H1 (cell line): ENCODE measurements around the gene SCG3. TPM values are rescaled to one million over a fixed set of nuclear protein-coding genes. Genes with fewer than 3 reads are reported as not detected.

Experiments
- CTCF ChIA-PET: fragments of 300-600 bp; sonication (Branson Sonifier 250); formaldehyde crosslinking; loops from one replicate; lab custom pipeline; 2021; ENCODE audit not compliant: partially characterized antibody; lab: Charles Lee
- POLR2A ChIA-PET: fragments of 300-600 bp; sonication (Branson Sonifier 250); formaldehyde crosslinking; loops from one replicate; lab custom pipeline; 2021; ENCODE audit warnings: inconsistent platforms; ENCODE audit not compliant: partially characterized antibody; lab: Charles Lee
- DNase-seq, 2 experiments: peaks; one replicate each; pipeline versions ENCODE4 v3.0.0 to v3.0.0-alpha.2; 2010 to 2022; ENCODE audit warnings: low spot score in 2 of 2, low read depth in 1 of 2, mixed read lengths in 1 of 2
- FAIRE-seq: peaks from 2 replicates; lab custom pipeline; 2011; peaks lifted over from hg19 to GRCh38; lab: Jason Lieb, UNC
- H2AFZ ChIP-seq: 2 replicates; pipeline ENCODE4 v1.8.1; 2012; ENCODE audit warnings: low read length, inconsistent platforms
- H2AK5ac ChIP-seq: 2 replicates; pipeline ENCODE4 v1.6.1; 2013; ENCODE audit warnings: low read depth, low read length
- H2BK120ac ChIP-seq: replicated peaks from 2 replicates; pipeline ENCODE3; 2013; ENCODE audit warnings: low read depth, low read length, inconsistent platforms
- H2BK12ac ChIP-seq: 2 replicates; pipeline ENCODE4 v1.6.1; 2013; ENCODE audit warnings: low read depth, low read length
- H2BK15ac ChIP-seq: 2 replicates; pipeline ENCODE4 v1.6.1; 2013; ENCODE audit warnings: low read length
- H2BK20ac ChIP-seq: 2 replicates; pipeline ENCODE4 v1.6.1; 2013; ENCODE audit warnings: low read length
- H2BK5ac ChIP-seq: 2 replicates; pipeline ENCODE4 v1.6.1; 2013; ENCODE audit warnings: low read depth, low read length
- H3K14ac ChIP-seq: 2 replicates; pipeline ENCODE4 v1.6.1; 2013; ENCODE audit warnings: inconsistent platforms; ENCODE audit not compliant: insufficient read length
- H3K18ac ChIP-seq: 2 replicates; pipeline ENCODE4 v1.6.1; 2013; ENCODE audit warnings: low read length; ENCODE audit errors: extremely low read depth
- H3K23ac ChIP-seq: 2 replicates; pipeline ENCODE4 v1.6.1; 2013; ENCODE audit warnings: inconsistent platforms; ENCODE audit not compliant: insufficient read length
- H3K23me2 ChIP-seq: 2 replicates; pipeline ENCODE4 v1.6.1; 2013; ENCODE audit warnings: low read depth, low read length
- H3K27ac ChIP-seq: 2 replicates; pipeline ENCODE4 v1.6.1; 2011; ENCODE audit warnings: low read depth, low read length, inconsistent platforms
- H3K27me3 ChIP-seq, 4 experiments: replicated peaks in 1 of 4; 1 replicate in 1 of 4; 2 replicates in 3 of 4; pipeline versions ENCODE4 v1.6.1 to v1.8.1; 2011 to 2013; ENCODE audit warnings: low read length in 3 of 4, mild to moderate bottlenecking in 3 of 4, inconsistent platforms in 2 of 4, mixed read lengths in 2 of 4, moderate library complexity in 1 of 4; ENCODE audit not compliant: control insufficient read depth in 3 of 4, insufficient read depth in 3 of 4; ENCODE audit errors: extremely low read depth in 1 of 4
- H3K36me3 ChIP-seq, 4 experiments: 2 replicates each; pipeline versions ENCODE4 v1.6.1 to v1.8.1; 2011 to 2013; ENCODE audit warnings: mild to moderate bottlenecking in 4 of 4, low read length in 3 of 4, moderate library complexity in 2 of 4, control low read depth in 1 of 4, inconsistent platforms in 1 of 4; ENCODE audit not compliant: insufficient read depth in 4 of 4, control insufficient read depth in 2 of 4
- H3K4ac ChIP-seq: replicated peaks from 2 replicates; pipeline ENCODE3; 2013; ENCODE audit warnings: low read length, low read depth, mixed read lengths, inconsistent platforms; ENCODE audit not compliant: insufficient read length
- H3K4me1 ChIP-seq, 4 experiments: replicated peaks in 1 of 4; 1 replicate in 1 of 4; 2 replicates in 3 of 4; pipeline versions ENCODE4 v1.6.1 to v1.8.1; 2011 to 2013; ENCODE audit warnings: low read length in 3 of 4, inconsistent platforms in 2 of 4, mixed read lengths in 1 of 4; ENCODE audit not compliant: insufficient read depth in 4 of 4, control insufficient read depth in 3 of 4
- H3K4me2 ChIP-seq, 2 experiments: 2 replicates each; pipeline versions ENCODE4 v1.6.1 to v1.8.1; 2011 to 2013; ENCODE audit warnings: low read depth in 2 of 2, low read length in 2 of 2, control low read depth in 1 of 2, inconsistent platforms in 1 of 2, mild to moderate bottlenecking in 1 of 2; ENCODE audit not compliant: insufficient read depth in 1 of 2
- H3K4me3 ChIP-seq, 4 experiments: fragments of 200-600, 300-600 bp in 1 of 4; sonication (generic), shearing (Covaris generic), sonication (Bioruptor Twin) in 1 of 4; 2 replicates each; pipeline versions ENCODE4 v1.5.1 to v1.8.1; 2011 to 2016; ENCODE audit warnings: low read length in 4 of 4, low read depth in 3 of 4, control low read depth in 2 of 4, inconsistent platforms in 2 of 4, mild to moderate bottlenecking in 2 of 4, mixed read lengths in 1 of 4, moderate library complexity in 1 of 4; ENCODE audit not compliant: insufficient read depth in 2 of 4; ENCODE audit errors: extremely low read depth in 1 of 4
- H3K56ac ChIP-seq: replicated peaks from 2 replicates; pipeline ENCODE3; 2013; ENCODE audit warnings: low read depth, mild to moderate bottlenecking, mixed read lengths, low read length, inconsistent platforms; ENCODE audit not compliant: insufficient read length
- H3K79me1 ChIP-seq: 2 replicates; pipeline ENCODE4 v1.6.1; 2013; ENCODE audit warnings: low read depth, low read length, control low read depth
- H3K79me2 ChIP-seq, 2 experiments: 2 replicates each; pipeline versions ENCODE4 v1.6.1 to v1.8.1; 2012 to 2013; ENCODE audit warnings: low read length in 2 of 2, mild to moderate bottlenecking in 2 of 2, inconsistent platforms in 1 of 2; ENCODE audit not compliant: insufficient read depth in 2 of 2, control insufficient read depth in 1 of 2
- H3K9ac ChIP-seq, 4 experiments: replicated peaks in 1 of 4; 1 replicate in 1 of 4; 2 replicates in 3 of 4; pipeline versions ENCODE4 v1.6.1 to v1.8.1; 2011 to 2013; ENCODE audit warnings: low read depth in 3 of 4, low read length in 3 of 4, control low read depth in 2 of 4, mild to moderate bottlenecking in 2 of 4, moderate library complexity in 2 of 4, inconsistent platforms in 1 of 4; ENCODE audit errors: extremely low read depth in 1 of 4
- H3K9me3 ChIP-seq, 2 experiments: 2 replicates each; pipeline versions ENCODE4 v1.6.1 to v1.8.1; 2012 to 2013; ENCODE audit warnings: mild to moderate bottlenecking in 2 of 2, moderate library complexity in 2 of 2, control low read depth in 1 of 2, inconsistent platforms in 1 of 2, low read depth in 1 of 2, low read length in 1 of 2, mixed read lengths in 1 of 2; ENCODE audit not compliant: insufficient read depth in 2 of 2
- H4K20me1 ChIP-seq, 2 experiments: replicated peaks in 1 of 2; 2 replicates each; pipeline versions ENCODE3 to v1.8.1; 2011 to 2013; ENCODE audit warnings: inconsistent platforms in 2 of 2, low read length in 2 of 2, mild to moderate bottlenecking in 1 of 2; ENCODE audit not compliant: insufficient read depth in 2 of 2, control insufficient read depth in 1 of 2
- H4K5ac ChIP-seq: 2 replicates; pipeline ENCODE4 v1.6.1; 2013; ENCODE audit warnings: low read length, low read depth, mixed read lengths, inconsistent platforms; ENCODE audit not compliant: insufficient read length
- H4K8ac ChIP-seq: 2 replicates; pipeline ENCODE4 v1.8.0; 2013; ENCODE audit warnings: mild to moderate bottlenecking, moderate library complexity, low read length, inconsistent platforms; ENCODE audit not compliant: insufficient read depth; ENCODE audit errors: extremely low read depth
- H4K91ac ChIP-seq: replicated peaks from 2 replicates; pipeline ENCODE3; 2013; ENCODE audit warnings: low read length, mixed read lengths, inconsistent platforms; ENCODE audit not compliant: insufficient read length
- NANOG ChIP-seq: IDR thresholded peaks from 2 replicates; pipeline ENCODE4 v1.6.1; 2011; ENCODE audit warnings: low read length, low read depth, mild to moderate bottlenecking, inconsistent platforms; ENCODE audit not compliant: insufficient read depth, poor library complexity, severe bottlenecking
- WGBS, 2 experiments: shearing (Covaris generic) in 1 of 2; methylation state at CpG; one replicate each; pipeline versions ENCODE4 v1.1.6 to v1.1.7; 2013 to 2015; ENCODE audit warnings: low lambda C conversion rate in 2 of 2, mixed read lengths in 2 of 2, inconsistent platforms in 1 of 2, low coverage in 1 of 2, missing lambda C conversion rate in 1 of 2; ENCODE audit not compliant: insufficient replicate concordance in 2 of 2, insufficient coverage in 1 of 2, insufficient read length in 1 of 2; ENCODE audit errors: extremely low coverage in 1 of 2, missing lambda C conversion rate in 1 of 2; 5-methylcytosine and 5-hydroxymethylcytosine counted together
- polyA plus RNA-seq, 7 experiments: library from polyadenylated mRNA; depleted of rRNA in 3 of 7; stranded (reverse) in 5 of 7; unstranded in 2 of 7; fragments of >200 nt in 5 of 7; fragments of 200-250 nt in 2 of 7; gene quantifications; 1 replicate in 5 of 7; 2 replicates in 1 of 7; 4 replicates in 1 of 7; pipeline versions ENCODE4 v1.2.1 to v1.2.3, GENCODE V29; 2011 to 2013; ENCODE audit warnings: missing spikeins in 2 of 7, mixed read lengths in 2 of 7
- total RNA-seq: library from RNA; stranded (reverse); fragmentation: NEBNext Ultra II Directional; extraction: Animal tissue kit (Norgen Biotek cat#: 25700); gene quantifications from 2 replicates; pipeline ENCODE4 v1.2.1, GENCODE V29; 2021

The SCG3 gene
- total and polyA plus RNA-seq, 2 of the 8 experiments (the other 6 are each of a cell fraction or from before 2014, with no cell fraction given) = 5.2 to 45.9 TPM

GRCh38 chr15:51709031-51709430 lies 27.7 kb downstream of the SCG3 start:
- Histone ChIP-seq H3K27me3 (no peaks in the 10 kb centered on the region), H3K9me3 (no peaks in the 10 kb centered on the region), H4K20me1 (peaks cover 0 to 2% of the 10 kb centered on the region in 2 experiments), H3K4me1 (no peaks in the 10 kb centered on the region), H2BK120ac (no peak overlapping the region), H3K23ac (no peak overlapping the region), H3K36me3 (peaks cover 0 to 7% (median 0%) of the 10 kb centered on the region in 4 experiments; a peak in 3 of 8 replicates), H4K8ac (no peak overlapping the region), H3K9ac (no peak overlapping the region), H2BK12ac (no peak overlapping the region), H4K5ac (no peak overlapping the region), H2AFZ (no peak overlapping the region), H3K27ac (no peak overlapping the region), H2BK15ac (no peak overlapping the region), H3K79me2 (no peaks in the 10 kb centered on the region), H4K91ac (no peak overlapping the region), H3K18ac (no peak overlapping the region), H2BK5ac (no peak overlapping the region), H3K4me2 (no peak overlapping the region), H3K79me1 (no peaks in the 10 kb centered on the region), H3K14ac (no peak overlapping the region), H2BK20ac (no peak overlapping the region), H3K56ac (no peak overlapping the region), H3K23me2 (no peaks in the 10 kb centered on the region), H3K4me3 (no peak overlapping the region), H2AK5ac (no peak overlapping the region), H3K4ac (no peak overlapping the region)
- DNase-seq = no peak
- no peak for TF ChIP-seq NANOG
- ChIA-PET POLR2A (no interaction called here), CTCF (interaction anchor here (1.1 to 2.2 kb wide), 2 partner anchors 9 to 68 kb away, joined by 4 to 6 read pairs; no protein-coding TSS in a partner anchor)
- FAIRE-seq = no peak
- 81% methylated on average over 5 of the region's 5 CpGs; no CpG with 5 or more reads in 1 of the 2 experiments for WGBS, 2 experiments
